NCI-H1436 (cell line): ENCODE data around the gene ZBTB32.
A peak's percentile ranks its signal among the peaks of the same experiment; 100 is the strongest.

Experiments
- DNase-seq: peaks from one replicate; lab custom pipeline; 2025; lab: John Stamatoyannopoulos, UW

The ZBTB32 gene

DNA sequence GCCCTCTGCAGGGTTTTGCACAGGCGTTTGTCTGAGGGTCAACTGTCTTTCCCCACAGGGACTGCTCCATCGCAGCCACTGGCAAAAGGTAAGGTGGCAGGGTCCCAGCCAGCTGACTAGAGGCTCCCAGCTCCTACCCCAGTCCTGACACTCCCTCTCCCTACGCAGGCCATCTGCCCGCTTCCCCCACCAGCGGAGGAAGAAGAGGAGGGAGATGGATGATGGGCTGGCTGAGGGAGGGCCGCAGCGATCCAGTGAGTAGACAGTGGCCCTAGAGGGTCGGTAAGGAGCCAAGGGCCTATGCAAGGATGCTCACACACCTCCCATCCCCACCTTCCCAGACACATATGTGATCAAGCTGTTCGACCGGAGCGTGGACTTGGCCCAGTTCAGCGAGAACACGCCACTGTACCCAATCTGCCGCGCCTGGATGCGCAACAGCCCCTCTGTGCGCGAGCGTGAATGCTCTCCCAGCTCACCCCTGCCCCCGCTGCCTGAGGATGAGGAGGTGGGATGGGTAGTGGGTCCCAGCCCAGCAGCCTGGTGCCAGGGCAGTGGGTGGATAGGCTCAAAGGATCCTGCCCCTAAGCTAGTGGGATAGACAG lies 48.5 kb downstream of the ZBTB32 start:
- no peak for DNase-seq

DNA sequence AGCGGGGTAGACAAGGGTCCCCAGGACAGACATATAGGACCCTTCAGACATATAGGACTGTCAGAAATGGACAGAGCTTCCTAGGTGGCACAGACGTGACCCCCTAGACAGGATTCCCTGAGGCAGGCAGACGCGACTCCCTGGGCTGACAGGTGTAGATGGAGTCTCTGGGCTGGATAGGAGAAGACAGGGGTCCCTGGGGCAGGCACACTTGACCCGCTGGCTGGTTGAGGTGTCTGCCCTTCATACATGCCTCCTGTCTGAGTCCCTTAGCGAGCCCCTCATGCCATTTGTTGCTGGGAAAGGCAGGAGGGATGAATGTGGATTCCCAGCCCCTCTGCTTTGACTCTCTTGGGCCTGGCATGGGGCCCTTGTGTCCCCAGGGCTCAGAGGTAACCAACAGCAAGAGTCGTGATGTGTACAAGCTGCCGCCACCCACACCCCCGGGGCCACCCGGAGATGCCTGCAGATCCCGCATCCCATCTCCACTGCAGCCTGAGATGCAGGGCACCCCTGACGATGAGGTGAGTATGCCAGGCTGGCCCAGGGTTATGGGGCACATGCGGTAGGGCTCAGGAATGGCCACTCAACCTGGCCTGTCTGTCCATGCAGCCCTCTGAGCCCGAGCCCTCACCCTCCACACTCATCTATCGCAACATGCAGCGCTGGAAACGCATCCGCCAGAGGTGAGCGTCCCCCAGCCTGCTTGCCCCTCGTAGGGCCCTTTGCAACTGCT lies 49.4 kb downstream of the ZBTB32 start:
- no peak for DNase-seq

DNA sequence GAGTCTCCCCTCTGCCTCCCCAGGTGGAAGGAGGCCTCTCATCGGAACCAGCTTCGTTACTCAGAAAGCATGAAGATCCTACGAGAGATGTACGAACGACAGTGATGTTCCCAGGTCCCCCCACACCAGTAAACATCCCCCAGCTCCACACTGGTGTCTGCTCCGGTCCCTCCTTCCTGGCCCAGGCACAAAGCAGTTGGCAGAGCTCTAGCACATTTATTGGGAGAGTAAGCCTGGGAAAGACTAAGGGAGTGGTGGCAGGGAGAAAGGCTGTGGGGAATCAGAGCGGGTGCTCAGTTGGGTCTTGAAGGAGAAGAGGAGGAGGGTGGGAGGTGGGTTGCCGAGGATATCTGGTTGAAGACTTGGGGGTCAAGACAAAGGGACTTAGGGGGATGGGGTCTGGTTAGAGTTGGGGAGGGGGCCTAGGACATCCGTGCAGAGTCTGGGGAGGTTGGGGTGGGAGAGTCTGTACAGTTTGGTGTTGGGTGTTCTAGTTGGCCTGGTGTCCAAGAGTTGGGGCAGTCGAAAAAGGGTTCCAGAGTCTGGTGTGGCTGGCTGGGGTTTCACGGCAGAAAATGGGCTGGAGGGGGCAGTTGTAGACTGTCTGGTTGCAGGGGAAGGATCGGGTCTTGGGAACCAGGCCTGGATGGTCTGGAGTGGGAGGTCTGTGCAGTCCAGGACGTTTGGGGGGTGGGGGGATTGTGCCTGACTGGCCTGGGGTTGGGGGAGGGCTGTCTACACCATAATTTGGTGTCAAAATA lies 50.2 kb downstream of the ZBTB32 start:
- no peak for DNase-seq

DNA sequence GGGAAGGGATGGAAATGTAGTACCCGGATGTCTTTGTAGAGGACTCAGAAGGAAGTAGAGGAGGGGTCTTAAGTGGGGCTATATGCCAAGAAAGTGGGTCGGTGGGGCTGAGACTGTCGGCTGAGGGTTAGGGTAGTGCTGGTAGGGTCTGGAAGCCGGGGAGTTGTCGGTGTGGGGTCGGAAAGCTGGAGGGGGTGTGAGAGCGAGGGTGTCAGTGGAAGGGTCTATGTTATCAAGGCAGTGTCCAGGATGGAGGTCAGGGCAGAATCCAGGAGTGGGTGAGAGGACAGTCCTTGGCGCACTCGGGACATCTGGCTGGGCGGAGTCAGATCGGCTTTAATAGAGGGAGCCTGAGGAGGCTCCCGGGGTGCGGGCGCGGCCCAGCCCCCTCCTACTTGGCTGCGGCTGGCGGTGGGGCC lies 50.8 kb downstream of the ZBTB32 start:
- DNase-seq = no peak

DNA sequence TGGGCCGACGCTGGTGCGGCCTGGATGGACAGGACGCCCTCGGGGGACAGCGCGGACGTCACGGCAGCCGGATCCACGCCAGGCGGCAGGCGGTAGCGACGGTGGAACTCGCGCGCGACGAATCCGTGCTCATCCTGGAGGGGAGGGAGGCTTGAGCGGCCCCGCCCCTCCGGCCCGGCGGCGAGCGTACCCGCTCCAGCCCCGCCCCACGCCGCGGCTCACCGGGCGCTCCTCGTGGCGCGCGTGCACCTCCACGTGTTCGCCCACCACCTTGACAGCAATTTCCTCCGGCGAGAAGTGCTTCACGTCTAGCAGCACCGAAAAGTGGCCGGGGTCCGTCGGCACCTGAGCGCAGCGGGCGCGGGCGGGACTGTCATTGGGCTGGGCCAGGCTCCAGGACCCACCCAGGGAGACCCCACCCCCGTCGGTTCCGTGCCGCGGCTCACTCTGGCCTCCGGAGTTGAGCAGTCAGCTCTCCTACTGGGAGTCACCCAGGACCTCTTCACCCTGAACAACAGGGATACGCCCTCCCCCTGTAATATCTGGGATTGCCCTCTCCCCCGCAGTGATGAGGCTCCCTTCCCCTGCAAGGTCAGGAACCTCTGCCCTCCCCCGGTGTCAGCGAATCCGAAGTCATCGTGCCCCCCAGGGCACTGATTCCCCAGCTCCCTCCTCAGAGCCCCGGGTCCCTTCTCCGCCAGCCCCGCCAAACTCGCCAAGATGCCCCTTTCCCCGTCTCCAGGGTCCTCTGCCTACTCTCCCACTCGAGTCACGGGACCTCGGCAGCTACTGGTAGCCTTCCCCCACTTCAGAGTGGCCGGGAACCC lies 51.4 kb downstream of the ZBTB32 start:
- DNase-seq = no peak

DNA sequence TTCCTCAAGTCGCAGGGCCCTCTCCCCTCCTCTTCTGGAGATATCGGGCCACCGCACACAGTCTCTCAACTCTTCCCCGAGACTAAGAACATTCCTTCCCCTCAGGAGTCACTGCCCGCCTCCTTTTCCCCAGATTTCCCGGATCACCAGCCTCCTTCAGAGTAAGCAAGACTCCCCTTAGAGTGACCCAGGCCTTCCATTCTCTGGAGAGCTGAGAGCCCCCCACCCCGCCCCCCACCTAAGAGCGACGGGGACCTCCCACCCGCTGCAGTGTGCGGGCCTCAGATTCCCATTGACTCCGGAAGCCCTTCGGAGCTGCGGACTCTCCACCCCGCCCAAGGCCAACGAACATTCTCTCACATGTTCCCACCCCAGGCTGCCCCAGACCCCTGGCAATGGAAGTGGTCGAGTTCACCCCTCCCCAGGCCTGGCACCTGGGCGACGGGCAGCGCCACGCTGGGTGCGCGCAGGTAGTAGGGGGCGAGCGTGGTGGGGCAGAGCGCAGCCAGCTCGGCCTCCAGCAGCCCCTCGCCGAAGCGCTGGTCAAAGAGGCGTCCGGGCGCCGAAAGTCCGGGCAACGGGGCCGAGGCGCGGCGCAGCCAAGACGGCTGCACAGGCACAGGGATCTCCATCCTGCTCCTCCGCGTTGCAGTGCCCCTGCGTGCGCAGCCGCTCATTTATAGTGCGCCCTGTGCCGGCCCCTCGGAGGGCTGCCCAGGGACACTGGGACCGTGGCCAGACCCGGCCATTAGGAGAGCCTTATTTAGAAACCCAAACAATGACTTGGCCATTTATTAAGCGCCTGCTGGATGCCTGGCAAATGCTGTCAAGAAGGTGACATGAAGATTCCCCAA lies 52.2 kb downstream of the ZBTB32 start, which contains the start of gene HSPB6:
HSPB6 (minus strand) TSS at position 653 of the 854 bp plus-strand sequence; CDS start at position 632, 21 bp downstream.
- DNase-seq = no peak

DNA sequence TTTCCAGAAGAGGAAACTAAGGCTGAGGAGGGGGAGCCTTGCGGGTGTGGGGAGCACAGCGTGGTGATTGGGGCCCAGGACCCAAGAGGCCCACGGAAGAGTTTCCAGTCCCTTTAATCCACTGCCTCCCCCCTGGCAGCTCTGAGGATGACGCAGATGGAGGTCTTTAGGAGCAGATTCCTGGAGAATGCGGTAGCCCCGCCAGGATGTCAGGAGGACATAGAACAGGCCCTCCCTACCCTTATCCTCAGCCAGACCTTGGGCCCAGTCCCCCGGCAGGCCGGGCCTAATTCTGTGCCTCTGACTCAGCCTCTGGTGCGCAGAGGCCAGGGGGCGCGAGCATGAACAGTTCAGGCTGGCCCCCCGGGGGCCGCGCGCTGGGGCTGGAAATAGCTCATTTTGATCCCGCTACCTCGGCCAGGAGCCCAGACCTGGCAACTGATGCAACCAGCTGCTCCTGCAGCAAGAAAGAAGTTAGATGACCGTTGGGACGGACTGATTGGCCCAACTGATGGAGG lies 52.9 kb downstream of the ZBTB32 start:
- DNase-seq = no peak

DNA sequence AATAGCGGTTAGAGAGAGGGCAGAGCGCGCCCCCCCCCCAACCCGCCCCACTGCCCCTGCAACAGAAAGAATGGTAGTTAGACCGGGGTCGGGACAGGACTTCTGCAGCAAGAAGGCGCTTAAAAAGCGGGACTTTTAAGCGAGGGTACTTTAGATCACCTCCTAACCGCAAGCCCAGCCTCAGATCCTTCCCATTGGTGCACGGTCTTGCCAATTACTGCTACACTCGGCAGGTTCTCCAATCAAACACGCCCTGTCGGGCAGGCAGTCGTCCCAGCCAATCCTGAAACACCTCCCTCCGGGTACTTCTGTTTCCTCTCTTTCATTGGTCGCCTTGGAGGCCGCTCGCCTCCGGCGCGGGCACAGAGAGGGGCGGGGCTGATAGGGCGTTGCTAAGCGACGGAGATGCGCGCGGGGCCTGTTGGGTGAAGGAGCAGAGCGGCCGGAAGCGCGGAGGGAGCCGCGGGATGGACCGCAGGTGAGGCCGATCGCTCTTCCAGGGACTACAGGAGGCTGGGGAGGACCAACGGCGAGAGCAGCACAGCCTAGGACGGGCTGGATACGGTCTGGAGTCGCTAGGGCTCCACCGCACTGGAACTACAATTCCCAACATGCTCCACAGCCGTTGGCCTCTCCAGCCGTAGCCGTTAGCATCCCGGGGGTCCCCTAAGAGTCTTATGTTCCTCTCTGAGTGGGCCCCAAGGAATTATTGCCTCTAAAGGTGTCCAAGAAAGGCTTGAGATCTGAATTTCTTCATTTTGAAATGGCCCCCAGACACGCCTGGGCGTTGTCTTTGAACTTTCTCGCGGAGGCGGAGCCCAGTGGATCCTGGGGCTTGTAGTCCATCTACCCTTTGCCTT lies 53.6 kb downstream of the ZBTB32 start, which contains the start of gene PROSER3:
PROSER3 (plus strand) TSS at position 428 of the 860 bp plus-strand sequence; CDS start at position 468, 40 bp downstream.
- peak; percentile 98 for DNase-seq

DNA sequence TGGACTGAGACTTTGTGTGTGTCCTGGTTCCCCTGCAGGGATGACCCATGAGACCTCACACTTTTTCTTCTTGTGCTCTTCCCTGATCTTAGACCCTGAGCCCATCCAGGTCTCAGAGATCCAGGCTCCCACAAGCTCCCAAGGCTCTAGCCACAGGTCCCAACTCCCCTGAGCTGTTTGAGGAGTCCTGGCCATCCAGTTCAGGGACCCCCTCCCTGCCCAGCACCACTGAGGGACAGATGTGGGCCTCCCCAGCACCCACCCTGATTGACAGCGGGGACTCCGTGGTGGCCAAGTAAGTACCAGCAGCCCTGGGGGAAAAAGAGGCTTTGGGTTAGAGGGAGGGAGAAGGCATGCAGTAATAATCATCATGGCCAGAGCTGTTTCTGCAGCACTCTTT lies 55.3 kb downstream of the ZBTB32 start:
- no peak for DNase-seq

DNA sequence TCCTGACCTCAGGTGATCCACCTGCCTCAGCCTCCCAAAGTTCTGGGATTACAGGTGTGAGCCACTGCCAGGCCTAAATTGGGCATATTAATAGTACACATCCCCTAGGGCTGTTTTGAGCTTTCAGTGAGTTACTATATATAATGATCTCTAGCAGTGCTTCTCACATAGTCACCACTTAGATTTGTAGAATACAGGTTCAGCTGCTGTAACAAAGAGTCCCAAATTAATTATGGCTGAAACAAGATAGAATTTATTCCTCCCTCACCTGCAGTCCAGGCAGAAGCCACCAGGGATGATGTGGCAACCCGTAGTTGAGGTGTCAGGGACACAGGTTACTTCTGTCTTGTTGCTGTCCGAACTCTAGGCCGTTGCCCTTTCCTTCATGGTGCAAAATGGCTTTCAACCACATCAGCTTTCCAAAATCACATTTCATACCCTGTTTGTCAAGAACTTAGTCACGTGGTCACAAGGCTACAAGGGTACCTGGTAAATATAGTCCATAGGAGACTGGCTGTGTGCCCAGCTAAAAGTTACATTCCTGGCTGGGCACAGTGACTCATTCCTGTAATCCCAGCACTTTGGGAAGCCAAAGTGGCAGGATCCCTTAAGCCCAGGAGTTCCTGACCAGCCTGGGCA lies 56.5 kb downstream of the ZBTB32 start:
- DNase-seq = no peak

DNA sequence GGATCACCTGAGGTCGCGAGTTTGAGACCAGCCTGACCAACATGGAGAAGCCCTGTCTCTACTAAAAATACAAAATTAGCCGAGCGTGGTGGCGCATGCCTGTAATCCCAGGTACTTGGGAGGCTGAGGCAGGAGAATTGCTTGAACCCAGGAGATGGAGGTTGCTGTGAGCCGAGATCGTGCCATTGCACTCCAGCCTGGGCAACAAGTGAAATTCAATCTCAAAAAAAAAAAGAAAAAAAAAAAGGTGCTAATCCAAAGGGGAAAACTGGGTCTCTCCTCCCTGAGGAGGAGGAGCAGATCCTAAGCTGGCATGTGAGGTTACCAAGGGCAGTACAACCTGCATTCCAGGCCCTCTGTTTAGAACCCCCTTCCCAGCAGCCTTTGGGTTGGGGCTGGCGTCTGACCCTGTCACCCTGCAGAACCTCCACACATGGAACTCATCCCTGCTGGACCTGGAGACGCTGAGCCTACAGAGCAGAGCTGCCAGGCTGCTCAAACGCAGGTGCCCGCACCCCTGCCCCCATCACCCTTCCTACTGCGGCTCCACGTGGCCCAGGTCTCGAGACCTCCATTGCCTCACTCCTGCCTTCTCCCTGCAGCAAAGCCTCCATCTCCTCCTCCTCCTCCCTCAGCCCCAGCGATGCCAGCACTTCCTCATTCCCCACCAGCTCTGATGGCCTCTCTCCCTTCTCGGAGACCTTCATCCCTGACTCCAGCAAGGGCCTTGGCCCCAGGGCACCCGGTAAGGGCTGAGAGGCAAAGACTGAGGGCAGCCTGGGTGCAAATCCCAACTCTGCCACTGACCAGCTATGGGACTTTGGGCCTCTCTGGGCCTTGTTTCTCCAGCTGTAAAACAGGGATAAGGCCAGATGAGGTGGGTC lies 60.3 kb downstream of the ZBTB32 start:
- no peak for DNase-seq
